HepG2 (cell line): ENCODE data around the gene ARHGAP30. TPM values are rescaled to one million over a fixed set of nuclear protein-coding genes. Genes with fewer than 3 reads are reported as not detected.

Source experiments
- CEBPG ChIP-seq: IDR thresholded peaks from 2 replicates; pipeline ENCODE4 v1.6.1; 2016
- ETV6 ChIP-seq: sonication (generic); formaldehyde crosslinking; conservative IDR thresholded peaks from 2 replicates; pipeline ENCODE4 v1.4.0; 2020; ENCODE audit warnings: missing genetic modification reagents
- FOXK1 ChIP-seq: sonication (generic); formaldehyde crosslinking; IDR thresholded peaks from 2 replicates; pipeline ENCODE4 v1.4.0; 2020; ENCODE audit warnings: low read depth, missing genetic modification reagents, borderline replicate concordance
- HNRNPLL ChIP-seq: fragments of 200-400 bp; formaldehyde crosslinking; IDR thresholded peaks from 2 replicates; pipeline ENCODE4 v1.6.1; 2017; ENCODE audit warnings: mild to moderate bottlenecking, low read depth, low read length; ENCODE audit not compliant: poor library complexity, severe bottlenecking
- KLF15 ChIP-seq: sonication (generic); formaldehyde crosslinking; IDR thresholded peaks from 2 replicates; pipeline ENCODE4 v1.8.1; 2023; ENCODE audit warnings: borderline replicate concordance, mild to moderate bottlenecking, inconsistent platforms, missing genetic modification reagents, mixed read lengths
- MEIS2 ChIP-seq: sonication (generic); formaldehyde crosslinking; IDR thresholded peaks from 2 replicates; pipeline ENCODE4 v1.9.0; 2021; ENCODE audit warnings: mild to moderate bottlenecking, missing genetic modification reagents
- MZF1 ChIP-seq: sonication (generic); formaldehyde crosslinking; IDR thresholded peaks from 2 replicates; pipeline ENCODE4 v1.8.1; 2023; ENCODE audit warnings: mild to moderate bottlenecking, missing genetic modification reagents, borderline replicate concordance
- RFX5 ChIP-seq: IDR thresholded peaks from 2 replicates; pipeline ENCODE4 v1.6.1; 2011; ENCODE audit warnings: low read depth, low read length, improper control_type of control experiment
- TARDBP ChIP-seq: sonication (generic); formaldehyde crosslinking; IDR thresholded peaks from 2 replicates; pipeline ENCODE4 v1.8.0; 2022; ENCODE audit warnings: mild to moderate bottlenecking, missing genetic modification reagents
- TOPORS ChIP-seq: sonication (generic); formaldehyde crosslinking; IDR thresholded peaks from 2 replicates; pipeline ENCODE4 v1.8.0; 2023; ENCODE audit warnings: mild to moderate bottlenecking, missing genetic modification reagents
- ZC3H4 ChIP-seq: sonication (generic); formaldehyde crosslinking; IDR thresholded peaks from 2 replicates; pipeline ENCODE4 v1.4.0; 2020; ENCODE audit warnings: missing genetic modification reagents, borderline replicate concordance
- ZFP36L1 ChIP-seq: sonication (generic); formaldehyde crosslinking; IDR thresholded peaks from 2 replicates; pipeline ENCODE4 v1.8.0; 2022; ENCODE audit warnings: mild to moderate bottlenecking, missing genetic modification reagents, moderate library complexity
- ZNF317 ChIP-seq: sonication (generic); formaldehyde crosslinking; IDR thresholded peaks from 2 replicates; pipeline ENCODE4 v1.5.0; 2020; ENCODE audit warnings: mild to moderate bottlenecking, missing genetic modification reagents
- ZNF768 ChIP-seq: sonication (generic); formaldehyde crosslinking; IDR thresholded peaks from 2 replicates; pipeline ENCODE4 v1.4.0; 2020; ENCODE audit warnings: missing genetic modification reagents
- polyA plus RNA-seq, 8 experiments: library from polyadenylated mRNA; depleted of rRNA in 3 of 8; stranded (reverse) in 7 of 8; unstranded in 1 of 8; fragments of >200 nt; fragmentation: Illumina TruSeq in 4 of 8; extraction: Trizol in 4 of 8; gene quantifications; 2 replicates each; pipeline versions ENCODE4 v1.2.1 to v1.2.3, GENCODE V29; 2011 to 2016; ENCODE audit warnings: low read depth in 4 of 8, missing spikeins in 1 of 8, mixed read lengths in 1 of 8; ENCODE audit not compliant: insufficient read depth in 1 of 8
- total RNA-seq, 5 experiments: library from RNA; depleted of rRNA; stranded (reverse); fragments of >200 nt; fragmentation: Illumina TruSeq; extraction: Trizol; gene quantifications; 2 replicates each; pipeline ENCODE4 v1.2.3, GENCODE V29; 2016; ENCODE audit warnings: low read depth in 1 of 5
- TF ChIP-seq, protein P1 (sequence below): sonication (generic); formaldehyde crosslinking; IDR thresholded peaks from 2 replicates; pipeline ENCODE4 v1.4.0; 2020; ENCODE audit warnings: mild to moderate bottlenecking, missing genetic modification reagents
- TF ChIP-seq, protein P2 (sequence below): sonication (generic); formaldehyde crosslinking; IDR thresholded peaks from 2 replicates; pipeline ENCODE4 v1.8.0; 2022; ENCODE audit warnings: mild to moderate bottlenecking, missing genetic modification reagents, borderline replicate concordance
- TF ChIP-seq, protein P3 (sequence below): IDR thresholded peaks from 2 replicates; pipeline ENCODE4 v1.6.1; 2016; ENCODE audit warnings: mild to moderate bottlenecking, missing biosample characterization, missing genetic modification reagents
- TF ChIP-seq, protein P4 (sequence below): sonication (generic); formaldehyde crosslinking; IDR thresholded peaks from 2 replicates; pipeline ENCODE4 v1.4.0; 2020; ENCODE audit warnings: low read depth, mild to moderate bottlenecking, missing genetic modification reagents
- TF ChIP-seq, protein P5 (sequence below): IDR thresholded peaks from 2 replicates; pipeline ENCODE4 v1.6.1; 2016; ENCODE audit warnings: control low read depth

The ARHGAP30 gene
- total and polyA plus RNA-seq, 2 of the 13 experiments (the other 11 are each of a cell fraction or from before 2014, with no cell fraction given) = 0.13 to 0.20 TPM

DNA sequence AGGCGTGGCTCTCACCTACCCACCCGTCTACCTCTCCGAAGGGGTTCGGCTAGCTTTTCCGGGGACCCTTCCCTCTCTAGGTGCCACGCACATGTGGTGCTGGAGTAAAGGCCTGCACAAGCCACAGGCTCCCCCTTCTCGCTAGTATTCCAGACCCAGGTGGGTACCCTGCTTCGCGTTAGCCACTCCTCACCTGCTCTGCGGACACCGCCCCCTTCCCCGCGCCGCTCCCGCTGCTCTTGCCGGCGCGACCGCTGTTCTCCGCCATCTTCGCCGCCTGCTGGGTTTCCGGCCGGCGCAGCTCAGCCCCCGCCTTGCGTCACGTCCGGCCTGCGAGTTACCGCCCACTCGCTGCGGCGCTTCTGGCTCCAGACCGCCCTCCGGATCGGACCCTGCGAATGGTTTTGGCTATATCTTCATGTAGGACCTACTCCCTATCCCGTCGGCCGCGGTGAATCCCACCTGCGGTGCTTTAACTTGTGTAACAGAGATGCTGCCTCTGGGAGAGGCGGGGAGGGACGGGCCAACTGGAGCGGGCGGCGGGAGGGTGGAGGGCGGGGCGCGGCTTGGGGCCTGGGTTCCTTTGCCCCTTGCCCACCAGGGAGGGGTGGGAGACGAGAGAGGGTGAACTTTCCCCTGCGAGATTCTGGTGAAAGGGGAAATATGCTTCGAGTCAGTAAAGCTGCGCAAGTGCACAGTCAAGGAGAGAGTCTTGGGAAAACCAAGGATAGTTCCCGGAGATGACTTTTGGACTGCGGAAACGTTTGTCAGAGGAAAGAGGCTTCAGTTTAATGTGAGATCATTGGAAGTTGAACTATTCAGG lies 48.3 kb upstream of the ARHGAP30 start, which contains the start of the genes NIT1 and PFDN2 (continued):
- TF ChIP-seq ZNF317 (CRISPR knock-in tag) = peak; percentile 56; the same call in 1 of the 2 replicates
- TF ChIP-seq HNRNPLL = peak; percentile 90
- peak; percentile 79 for TF ChIP-seq ETV6
- TF ChIP-seq, protein P1, sequence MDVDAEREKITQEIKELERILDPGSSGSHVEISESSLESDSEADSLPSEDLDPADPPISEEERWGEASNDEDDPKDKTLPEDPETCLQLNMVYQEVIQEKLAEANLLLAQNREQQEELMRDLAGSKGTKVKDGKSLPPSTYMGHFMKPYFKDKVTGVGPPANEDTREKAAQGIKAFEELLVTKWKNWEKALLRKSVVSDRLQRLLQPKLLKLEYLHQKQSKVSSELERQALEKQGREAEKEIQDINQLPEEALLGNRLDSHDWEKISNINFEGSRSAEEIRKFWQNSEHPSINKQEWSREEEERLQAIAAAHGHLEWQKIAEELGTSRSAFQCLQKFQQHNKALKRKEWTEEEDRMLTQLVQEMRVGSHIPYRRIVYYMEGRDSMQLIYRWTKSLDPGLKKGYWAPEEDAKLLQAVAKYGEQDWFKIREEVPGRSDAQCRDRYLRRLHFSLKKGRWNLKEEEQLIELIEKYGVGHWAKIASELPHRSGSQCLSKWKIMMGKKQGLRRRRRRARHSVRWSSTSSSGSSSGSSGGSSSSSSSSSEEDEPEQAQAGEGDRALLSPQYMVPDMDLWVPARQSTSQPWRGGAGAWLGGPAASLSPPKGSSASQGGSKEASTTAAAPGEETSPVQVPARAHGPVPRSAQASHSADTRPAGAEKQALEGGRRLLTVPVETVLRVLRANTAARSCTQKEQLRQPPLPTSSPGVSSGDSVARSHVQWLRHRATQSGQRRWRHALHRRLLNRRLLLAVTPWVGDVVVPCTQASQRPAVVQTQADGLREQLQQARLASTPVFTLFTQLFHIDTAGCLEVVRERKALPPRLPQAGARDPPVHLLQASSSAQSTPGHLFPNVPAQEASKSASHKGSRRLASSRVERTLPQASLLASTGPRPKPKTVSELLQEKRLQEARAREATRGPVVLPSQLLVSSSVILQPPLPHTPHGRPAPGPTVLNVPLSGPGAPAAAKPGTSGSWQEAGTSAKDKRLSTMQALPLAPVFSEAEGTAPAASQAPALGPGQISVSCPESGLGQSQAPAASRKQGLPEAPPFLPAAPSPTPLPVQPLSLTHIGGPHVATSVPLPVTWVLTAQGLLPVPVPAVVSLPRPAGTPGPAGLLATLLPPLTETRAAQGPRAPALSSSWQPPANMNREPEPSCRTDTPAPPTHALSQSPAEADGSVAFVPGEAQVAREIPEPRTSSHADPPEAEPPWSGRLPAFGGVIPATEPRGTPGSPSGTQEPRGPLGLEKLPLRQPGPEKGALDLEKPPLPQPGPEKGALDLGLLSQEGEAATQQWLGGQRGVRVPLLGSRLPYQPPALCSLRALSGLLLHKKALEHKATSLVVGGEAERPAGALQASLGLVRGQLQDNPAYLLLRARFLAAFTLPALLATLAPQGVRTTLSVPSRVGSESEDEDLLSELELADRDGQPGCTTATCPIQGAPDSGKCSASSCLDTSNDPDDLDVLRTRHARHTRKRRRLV (CRISPR knock-in tag) = peak; percentile 25; the same call in 1 of the 2 replicates
- TF ChIP-seq, protein P2, sequence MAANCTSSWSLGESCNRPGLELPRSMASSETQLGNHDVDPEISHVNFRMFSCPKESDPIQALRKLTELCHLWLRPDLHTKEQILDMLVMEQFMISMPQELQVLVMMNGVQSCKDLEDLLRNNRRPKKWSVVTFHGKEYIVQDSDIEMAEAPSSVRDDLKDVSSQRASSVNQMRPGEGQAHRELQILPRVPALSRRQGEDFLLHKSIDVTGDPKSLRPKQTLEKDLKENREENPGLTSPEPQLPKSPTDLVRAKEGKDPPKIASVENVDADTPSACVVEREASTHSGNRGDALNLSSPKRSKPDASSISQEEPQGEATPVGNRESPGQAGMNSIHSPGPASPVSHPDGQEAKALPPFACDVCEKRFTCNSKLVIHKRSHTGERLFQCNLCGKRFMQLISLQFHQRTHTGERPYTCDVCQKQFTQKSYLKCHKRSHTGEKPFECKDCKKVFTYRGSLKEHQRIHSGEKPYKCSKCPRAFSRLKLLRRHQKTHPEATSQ (CRISPR knock-in tag) = peak; percentile 62; the same call in 1 of the 2 replicates
- TF ChIP-seq ZFP36L1 = peak; percentile 70; the same call in 1 of the 2 replicates
- no peak for TF ChIP-seq MZF1 (CRISPR knock-in tag)
- TF ChIP-seq RFX5 = no peak
- TF ChIP-seq, protein P3, sequence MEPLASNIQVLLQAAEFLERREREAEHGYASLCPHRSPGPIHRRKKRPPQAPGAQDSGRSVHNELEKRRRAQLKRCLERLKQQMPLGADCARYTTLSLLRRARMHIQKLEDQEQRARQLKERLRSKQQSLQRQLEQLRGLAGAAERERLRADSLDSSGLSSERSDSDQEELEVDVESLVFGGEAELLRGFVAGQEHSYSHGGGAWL (CRISPR knock-in tag) = peak; percentile 91
- no peak for TF ChIP-seq TOPORS (CRISPR knock-in tag)
- peak; percentile 58; the same call in 1 of the 2 replicates for TF ChIP-seq ZNF768 (CRISPR knock-in tag)
- peak; percentile 64 for TF ChIP-seq CEBPG
- TF ChIP-seq, protein P4, sequence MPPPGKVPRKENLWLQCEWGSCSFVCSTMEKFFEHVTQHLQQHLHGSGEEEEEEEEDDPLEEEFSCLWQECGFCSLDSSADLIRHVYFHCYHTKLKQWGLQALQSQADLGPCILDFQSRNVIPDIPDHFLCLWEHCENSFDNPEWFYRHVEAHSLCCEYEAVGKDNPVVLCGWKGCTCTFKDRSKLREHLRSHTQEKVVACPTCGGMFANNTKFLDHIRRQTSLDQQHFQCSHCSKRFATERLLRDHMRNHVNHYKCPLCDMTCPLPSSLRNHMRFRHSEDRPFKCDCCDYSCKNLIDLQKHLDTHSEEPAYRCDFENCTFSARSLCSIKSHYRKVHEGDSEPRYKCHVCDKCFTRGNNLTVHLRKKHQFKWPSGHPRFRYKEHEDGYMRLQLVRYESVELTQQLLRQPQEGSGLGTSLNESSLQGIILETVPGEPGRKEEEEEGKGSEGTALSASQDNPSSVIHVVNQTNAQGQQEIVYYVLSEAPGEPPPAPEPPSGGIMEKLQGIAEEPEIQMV = no peak
- TF ChIP-seq, protein P5, sequence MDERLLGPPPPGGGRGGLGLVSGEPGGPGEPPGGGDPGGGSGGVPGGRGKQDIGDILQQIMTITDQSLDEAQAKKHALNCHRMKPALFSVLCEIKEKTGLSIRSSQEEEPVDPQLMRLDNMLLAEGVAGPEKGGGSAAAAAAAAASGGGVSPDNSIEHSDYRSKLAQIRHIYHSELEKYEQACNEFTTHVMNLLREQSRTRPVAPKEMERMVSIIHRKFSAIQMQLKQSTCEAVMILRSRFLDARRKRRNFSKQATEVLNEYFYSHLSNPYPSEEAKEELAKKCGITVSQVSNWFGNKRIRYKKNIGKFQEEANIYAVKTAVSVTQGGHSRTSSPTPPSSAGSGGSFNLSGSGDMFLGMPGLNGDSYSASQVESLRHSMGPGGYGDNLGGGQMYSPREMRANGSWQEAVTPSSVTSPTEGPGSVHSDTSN = no peak
- 0 out of 2 replicates have a peak, but pooled peaks have one; percentile 86 for TF ChIP-seq KLF15 (CRISPR knock-in tag)
- peak; percentile 57; the same call in 1 of the 2 replicates for TF ChIP-seq TARDBP
- no peak for TF ChIP-seq ZC3H4 (CRISPR knock-in tag)
- TF ChIP-seq FOXK1 (CRISPR knock-in tag) = peak; percentile 14; the same call in 1 of the 2 replicates
- TF ChIP-seq MEIS2 (CRISPR knock-in tag) = 0 out of 2 replicates have a peak, but pooled peaks have one; percentile 2
